Measurements from ENCODE around the gene PCDHA1.
"Not testable (repeated sequence)": the region's sequence is repeated elsewhere in the genome, so short reads cannot be mapped to it uniquely, and the experiment has no call there.

PCDHA1 gene

DNA sequence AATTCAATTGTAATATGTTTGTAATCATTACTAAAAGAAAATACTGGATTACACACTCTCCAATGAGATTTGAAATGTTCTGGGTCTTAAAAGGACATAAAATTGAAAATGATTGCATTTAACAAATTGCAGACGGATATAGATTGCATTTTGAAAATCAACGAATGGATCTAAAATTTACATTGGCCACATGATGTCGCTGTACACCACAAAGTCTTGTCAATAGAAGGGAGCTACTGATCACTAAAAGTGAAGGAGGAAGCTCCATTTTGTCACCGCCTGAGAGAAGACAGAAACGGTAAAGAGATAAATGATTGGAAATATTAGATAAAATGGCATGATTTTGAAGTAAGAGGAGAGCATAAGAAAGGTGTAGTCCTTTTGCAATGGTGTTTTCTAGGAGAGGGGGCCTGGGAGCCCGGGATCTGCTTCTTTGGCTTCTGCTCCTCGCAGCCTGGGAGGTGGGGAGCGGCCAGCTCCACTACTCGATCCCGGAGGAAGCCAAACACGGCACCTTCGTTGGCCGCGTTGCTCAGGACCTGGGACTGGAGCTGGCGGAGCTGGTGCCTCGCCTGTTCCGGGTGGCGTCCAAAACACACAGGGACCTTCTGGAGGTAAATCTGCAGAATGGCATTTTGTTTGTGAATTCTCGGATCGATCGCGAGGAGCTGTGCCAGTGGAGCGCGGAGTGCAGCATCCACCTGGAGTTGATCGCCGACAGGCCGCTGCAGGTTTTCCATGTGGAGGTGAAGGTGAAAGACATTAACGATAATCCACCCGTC lies at the start of gene PCDHA1:
Gene PCDHA1, plus strand, starts transcription at position 236 of the 782 bp plus-strand sequence.
- no peak for DNase-seq

- DNase-seq, result no peak
These were observed 48.5 kb upstream of the PCDHA1 start for GRCh38 chr5:140737486-140737885.

DNA sequence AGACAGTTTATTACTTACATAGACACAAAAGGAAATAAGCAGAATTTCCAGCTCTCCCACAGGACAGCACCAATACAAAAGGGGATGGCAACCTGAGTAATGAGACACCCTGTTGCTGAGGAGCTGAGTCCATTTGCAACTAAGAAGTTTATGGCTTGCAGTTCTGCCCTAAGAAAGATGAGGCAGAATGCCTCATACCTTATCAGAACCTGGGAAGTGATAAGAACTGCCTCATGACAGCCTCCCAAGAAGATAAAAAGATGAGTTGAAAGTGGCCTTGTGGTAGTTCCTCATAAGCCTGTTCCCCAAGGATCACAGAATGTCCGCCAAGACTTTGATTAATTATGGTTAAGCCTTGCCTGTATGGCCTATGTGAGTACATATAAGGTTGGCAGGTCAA lies 44.0 kb upstream of the PCDHA1 start:
- DNase-seq, result no peak

GRCh38 chr5:140753561-140753960 lies 32.4 kb upstream of the PCDHA1 start:
- no peak for DNase-seq

- DNase-seq, result no peak
These were observed 21.6 kb upstream of the PCDHA1 start for GRCh38 chr5:140764177-140764973.

DNA sequence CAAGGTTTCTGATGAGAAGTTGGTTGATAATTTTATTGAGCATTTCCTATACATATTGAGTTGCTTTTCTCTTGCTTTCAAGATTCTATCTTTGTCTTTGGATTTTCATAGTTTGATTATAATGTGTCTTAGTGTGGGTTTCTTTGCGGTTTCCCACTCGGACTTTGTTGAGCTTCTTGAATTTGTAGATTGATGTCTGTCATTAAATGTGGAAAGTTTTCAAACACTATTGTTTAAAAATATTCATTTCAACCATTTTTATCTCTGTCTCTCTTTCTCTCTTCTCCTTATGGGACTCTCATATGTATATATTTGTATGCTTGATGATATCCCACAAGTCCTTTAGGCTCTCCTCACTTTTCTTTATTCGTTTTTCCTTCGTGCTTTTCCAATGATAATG lies 18.5 kb upstream of the PCDHA1 start:
- no peak for DNase-seq

GRCh38 chr5:140780512-140780911 lies 5.4 kb upstream of the PCDHA1 start:
- DNase-seq, result no peak

- not testable (repeated sequence) for DNase-seq
These were observed 1.5 kb downstream of the PCDHA1 start for GRCh38 chr5:140787422-140787821.

DNA sequence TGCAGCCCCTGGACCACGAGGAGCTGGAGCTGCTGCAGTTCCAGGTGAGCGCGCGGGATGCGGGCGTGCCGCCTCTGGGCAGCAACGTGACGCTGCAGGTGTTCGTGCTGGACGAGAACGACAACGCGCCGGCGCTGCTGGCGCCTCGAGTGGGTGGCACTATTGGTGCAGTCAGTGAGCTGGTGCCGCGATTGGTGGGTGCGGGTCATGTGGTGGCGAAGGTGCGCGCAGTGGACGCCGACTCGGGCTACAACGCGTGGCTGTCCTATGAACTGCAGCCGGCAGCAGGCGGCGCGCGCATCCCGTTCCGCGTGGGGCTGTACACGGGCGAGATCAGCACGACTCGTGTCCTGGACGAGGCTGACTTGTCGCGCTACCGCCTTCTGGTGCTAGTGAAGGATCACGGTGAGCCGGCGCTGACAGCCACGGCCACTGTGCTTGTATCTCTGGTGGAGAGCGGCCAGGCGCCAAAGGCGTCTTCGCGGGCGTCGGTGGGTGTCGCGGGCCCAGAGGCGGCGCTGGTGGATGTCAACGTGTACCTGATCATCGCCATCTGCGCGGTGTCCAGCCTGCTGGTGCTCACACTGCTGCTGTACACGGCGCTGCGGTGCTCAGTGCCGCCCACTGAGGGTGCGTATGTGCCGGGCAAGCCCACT lies 2.0 kb downstream of the PCDHA1 start:
- DNase-seq, result not testable (repeated sequence)

- DNase-seq, result no peak
These were observed 5.1 kb downstream of the PCDHA1 start for GRCh38 chr5:140791089-140791488.

DNA sequence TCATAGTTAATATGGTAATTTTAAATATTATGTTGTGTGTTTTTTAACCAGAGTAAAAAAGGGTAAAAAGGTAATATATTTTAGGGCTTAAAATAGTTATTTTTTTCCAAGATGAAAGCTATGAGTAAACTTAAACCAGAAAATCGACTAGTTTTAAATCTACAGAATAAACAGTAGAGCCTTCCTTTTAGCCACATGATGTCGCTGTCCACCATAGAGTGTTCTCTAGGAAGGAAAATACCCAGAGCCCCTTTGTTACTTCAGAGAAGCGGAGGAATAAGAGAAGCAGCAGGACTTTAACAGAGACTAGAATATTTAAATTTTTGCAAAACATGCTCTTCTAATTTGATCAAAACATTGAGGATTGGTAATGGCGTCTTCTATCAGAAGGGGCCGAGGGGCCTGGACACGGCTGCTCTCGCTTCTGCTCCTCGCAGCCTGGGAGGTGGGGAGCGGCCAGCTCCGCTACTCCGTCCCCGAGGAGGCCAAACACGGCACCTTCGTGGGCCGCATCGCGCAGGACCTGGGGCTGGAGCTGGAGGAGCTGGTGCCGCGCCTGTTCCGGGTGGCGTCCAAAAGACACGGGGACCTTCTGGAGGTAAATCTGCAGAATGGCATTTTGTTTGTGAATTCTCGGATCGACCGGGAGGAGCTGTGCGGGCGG lies 8.8 kb downstream of the PCDHA1 start, which contains the start of gene PCDHA2:
Gene PCDHA2, plus strand, starts transcription at position 258 of the 664 bp plus-strand sequence.
- no peak for DNase-seq

DNA sequence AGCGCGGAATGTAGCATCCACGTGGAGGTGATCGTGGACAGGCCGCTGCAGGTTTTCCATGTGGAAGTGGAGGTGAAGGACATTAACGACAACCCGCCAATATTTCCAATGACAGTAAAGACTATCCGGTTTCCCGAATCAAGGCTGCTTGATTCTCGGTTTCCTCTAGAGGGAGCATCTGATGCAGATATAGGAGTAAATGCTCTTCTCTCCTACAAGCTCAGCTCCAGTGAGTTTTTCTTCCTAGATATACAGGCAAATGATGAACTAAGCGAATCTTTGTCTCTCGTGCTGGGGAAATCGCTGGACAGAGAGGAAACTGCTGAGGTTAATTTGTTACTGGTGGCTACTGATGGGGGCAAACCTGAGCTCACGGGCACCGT lies 9.3 kb downstream of the PCDHA1 start:
- no peak for DNase-seq

DNA sequence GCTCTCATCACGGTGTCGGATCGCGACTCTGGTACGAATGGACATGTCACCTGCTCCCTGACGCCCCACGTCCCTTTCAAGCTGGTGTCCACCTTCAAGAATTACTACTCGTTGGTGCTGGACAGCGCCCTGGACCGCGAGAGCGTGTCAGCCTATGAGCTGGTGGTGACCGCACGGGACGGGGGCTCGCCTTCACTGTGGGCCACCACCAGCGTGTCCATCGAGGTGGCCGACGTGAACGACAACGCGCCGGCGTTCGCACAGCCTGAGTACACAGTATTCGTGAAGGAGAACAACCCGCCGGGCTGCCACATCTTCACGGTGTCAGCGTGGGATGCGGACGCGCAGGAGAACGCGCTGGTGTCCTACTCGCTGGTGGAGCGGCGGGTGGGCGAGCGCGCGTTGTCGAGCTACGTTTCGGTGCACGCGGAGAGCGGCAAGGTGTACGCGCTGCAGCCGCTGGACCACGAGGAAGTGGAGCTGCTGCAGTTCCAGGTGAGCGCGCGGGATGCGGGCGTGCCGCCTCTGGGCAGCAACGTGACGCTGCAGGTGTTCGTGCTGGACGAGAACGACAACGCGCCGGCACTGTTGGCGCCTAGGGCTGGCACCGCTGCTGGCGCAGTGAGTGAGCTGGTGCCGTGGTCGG lies 10.3 kb downstream of the PCDHA1 start:
- DNase-seq, result not testable (repeated sequence)

GRCh38 chr5:140796718-140797095 lies 10.8 kb downstream of the PCDHA1 start:
- DNase-seq, result no peak

DNA sequence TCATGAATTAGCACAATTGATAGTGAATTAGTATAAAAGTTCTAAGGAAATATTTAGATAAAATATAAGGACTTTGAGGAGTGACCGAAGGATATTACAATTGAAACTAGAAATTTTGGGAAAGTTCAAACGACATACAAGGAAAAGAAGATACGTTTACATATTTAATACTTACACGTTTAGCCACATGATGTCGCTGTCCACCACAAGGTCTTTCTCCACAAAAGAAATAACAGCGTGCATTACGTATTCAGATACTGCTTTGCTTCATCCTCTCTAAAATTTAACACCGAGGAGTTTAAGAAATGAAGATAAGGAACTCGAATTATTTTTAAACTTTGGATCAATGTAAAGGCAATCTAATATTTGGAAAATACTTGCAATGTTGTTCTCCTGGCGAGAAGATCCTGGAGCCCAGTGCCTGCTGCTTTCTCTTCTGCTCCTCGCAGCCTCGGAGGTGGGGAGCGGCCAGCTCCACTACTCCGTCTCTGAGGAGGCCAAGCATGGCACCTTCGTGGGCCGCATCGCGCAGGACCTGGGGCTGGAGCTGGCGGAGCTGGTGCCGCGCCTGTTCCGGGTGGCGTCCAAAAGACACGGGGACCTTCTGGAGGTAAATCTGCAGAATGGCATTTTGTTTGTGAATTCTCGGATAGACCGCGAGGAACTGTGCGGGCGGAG lies 15.0 kb downstream of the PCDHA1 start, which contains the start of gene PCDHA3:
Gene PCDHA3, plus strand, starts transcription at position 242 of the 678 bp plus-strand sequence.
- DNase-seq, result no peak

DNA sequence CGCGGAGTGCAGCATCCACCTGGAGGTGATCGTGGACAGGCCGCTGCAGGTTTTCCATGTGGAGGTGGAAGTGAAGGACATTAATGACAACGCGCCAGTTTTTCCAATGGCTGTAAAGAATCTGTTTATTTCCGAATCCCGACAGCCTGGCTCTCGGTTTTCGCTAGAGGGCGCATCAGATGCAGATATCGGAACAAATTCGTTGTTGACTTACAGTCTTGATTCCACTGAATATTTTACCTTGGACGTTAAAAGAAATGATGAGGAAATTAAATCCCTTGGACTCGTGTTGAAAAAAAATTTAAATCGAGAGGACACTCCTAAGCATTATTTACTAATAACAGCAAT lies 15.5 kb downstream of the PCDHA1 start:
- no peak for DNase-seq

DNA sequence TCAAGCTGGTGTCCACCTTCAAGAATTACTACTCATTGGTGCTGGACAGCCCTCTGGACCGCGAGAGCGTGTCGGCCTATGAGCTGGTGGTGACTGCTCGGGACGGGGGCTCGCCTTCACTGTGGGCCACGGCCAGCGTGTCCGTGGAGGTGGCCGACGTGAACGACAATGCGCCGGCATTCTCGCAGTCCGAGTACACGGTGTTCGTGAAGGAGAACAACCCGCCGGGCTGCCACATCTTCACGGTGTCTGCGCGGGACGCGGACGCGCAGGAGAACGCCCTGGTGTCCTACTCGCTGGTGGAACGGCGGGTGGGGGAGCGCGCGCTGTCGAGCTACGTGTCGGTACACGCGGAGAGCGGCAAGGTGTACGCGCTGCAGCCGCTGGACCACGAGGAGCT lies 16.4 kb downstream of the PCDHA1 start:
- not testable (repeated sequence) for DNase-seq

- DNase-seq, result no peak
These were observed 16.9 kb downstream of the PCDHA1 start for GRCh38 chr5:140802781-140803271.

GRCh38 chr5:140806834-140807775 lies 21.2 kb downstream of the PCDHA1 start, which contains the start of gene PCDHA4:
Gene PCDHA4 (plus strand): TSS chr5:140807068.
- DNase-seq, result no peak

DNA sequence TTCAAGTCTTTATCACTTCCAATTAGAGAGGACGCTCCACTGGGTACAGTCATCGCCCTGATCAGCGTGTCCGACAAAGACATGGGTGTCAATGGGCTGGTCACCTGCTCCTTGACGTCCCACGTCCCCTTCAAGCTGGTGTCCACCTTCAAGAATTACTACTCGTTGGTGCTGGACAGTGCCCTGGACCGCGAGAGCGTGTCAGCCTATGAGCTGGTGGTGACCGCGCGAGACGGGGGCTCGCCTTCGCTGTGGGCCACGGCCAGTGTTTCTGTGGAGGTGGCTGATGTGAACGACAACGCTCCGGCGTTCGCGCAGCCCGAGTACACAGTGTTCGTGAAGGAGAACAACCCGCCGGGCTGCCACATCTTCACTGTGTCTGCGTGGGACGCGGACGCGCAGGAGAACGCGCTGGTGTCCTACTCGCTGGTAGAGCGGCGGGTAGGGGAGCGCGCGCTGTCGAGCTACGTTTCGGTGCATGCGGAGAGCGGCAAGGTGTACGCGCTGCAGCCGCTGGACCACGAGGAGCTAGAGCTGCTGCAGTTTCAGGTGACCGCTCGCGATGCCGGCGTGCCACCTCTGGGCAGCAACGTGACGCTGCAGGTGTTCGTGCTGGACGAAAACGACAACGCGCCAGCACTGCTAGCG lies 22.4 kb downstream of the PCDHA1 start:
- DNase-seq, result not testable (repeated sequence)
